ENCODE results near the gene ILRUN.
"Not testable (repeated sequence)": the region's sequence is repeated elsewhere in the genome, so short reads cannot be mapped to it uniquely, and the experiment has no call there.

Gene ILRUN

DNA sequence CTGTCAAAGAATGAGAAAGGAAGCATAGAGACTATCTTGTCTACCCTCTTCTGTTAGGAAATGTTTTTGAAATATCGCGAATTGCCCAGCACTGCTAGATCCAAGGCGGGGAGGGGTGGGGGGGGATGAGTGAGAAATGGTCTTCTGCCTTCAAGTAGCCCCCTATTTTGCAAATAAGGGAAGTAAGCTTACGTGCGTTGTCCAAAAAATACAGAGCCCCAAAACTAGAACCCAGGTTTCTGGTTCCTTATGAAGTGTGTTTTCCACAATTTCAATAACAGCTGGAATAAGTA is 923 bp upstream of the ILRUN start:
- DNase-seq (ENCODE audit: low read depth in 2 of 2): no peak

- DNase-seq (ENCODE audit: low read depth in 2 of 2): no peak
Observed at GRCh38 chr6:34696189-34696738, 303 bp downstream of the ILRUN start.

DNA sequence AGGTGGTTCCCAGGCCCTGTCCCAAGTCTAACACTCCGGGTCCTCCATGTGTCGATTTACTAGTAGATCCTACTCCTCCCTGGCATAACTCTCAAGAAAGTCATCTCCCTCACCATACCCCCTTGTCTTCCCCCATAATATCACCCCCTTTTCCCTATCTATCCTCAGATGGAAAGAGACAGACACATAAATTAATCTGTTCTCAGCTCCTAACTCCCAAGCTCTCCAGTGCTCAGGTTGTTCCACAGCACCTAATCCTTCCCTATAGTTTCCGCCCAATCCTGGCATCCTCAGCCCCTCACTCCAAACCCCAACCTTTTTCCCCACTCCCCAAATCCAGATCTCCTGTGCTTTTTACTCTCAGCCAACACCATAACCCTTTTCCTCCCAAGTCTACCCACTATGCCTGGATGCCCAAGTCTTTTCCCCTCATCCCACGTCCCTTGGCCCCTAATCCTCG is 808 bp downstream of the ILRUN start:
- no peak for DNase-seq (ENCODE audit: low read depth in 2 of 2)

DNA sequence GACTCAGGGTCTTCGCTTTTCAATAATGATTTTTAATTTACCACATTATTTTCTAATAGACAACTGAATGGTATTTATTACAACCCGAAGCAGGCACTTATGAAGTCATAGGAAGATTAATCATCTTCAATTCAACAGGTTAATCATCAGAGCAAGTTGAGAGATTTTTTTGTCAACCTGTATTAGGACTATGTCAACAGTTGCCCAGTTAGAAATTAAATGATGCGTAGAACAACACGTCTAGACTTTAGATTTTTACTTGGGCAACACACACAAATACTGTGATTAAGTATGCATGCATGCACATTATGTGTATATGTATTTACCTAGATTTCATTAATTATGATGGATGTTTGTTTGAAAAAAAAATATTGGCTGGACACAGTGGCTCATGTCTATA is 4.3 kb downstream of the ILRUN start:
- no peak for DNase-seq (ENCODE audit: low read depth in 2 of 2)

GRCh38 chr6:34689742-34690141 is 6.8 kb downstream of the ILRUN start:
- no peak for DNase-seq (ENCODE audit: low read depth in 2 of 2)

- DNase-seq (ENCODE audit: low read depth in 2 of 2): no peak
Observed at GRCh38 chr6:34688956-34689355, 7.6 kb downstream of the ILRUN start.

DNA sequence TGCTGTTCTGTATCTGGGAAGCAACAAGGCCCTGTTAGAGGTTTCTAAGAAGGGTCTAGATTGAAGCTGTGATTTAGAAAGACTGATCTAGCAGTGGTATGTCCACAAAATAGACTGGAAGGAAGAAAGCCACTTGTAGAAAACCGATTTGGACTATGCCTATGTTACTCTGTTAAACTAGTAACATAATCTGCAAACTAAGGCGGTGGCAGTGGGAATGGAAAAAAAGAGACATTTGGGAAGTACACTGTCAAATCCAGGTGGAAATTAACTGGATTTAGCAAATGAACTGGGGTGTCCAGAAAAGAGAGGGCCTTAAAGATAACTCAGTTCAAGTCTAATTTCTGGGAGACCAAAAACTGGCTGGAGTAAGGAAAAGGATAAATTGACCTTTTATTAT is 11.6 kb downstream of the ILRUN start:
- DNase-seq (ENCODE audit: low read depth in 2 of 2): no peak

- no peak for DNase-seq (ENCODE audit: low read depth in 2 of 2)
Observed at GRCh38 chr6:34684364-34684763, 12.2 kb downstream of the ILRUN start.

- no peak for DNase-seq (ENCODE audit: low read depth in 2 of 2)
Observed at GRCh38 chr6:34680802-34681515, 15.6 kb downstream of the ILRUN start.

GRCh38 chr6:34680313-34680712 is 16.3 kb downstream of the ILRUN start:
- not testable (repeated sequence) for DNase-seq (ENCODE audit: low read depth in 2 of 2)

DNA sequence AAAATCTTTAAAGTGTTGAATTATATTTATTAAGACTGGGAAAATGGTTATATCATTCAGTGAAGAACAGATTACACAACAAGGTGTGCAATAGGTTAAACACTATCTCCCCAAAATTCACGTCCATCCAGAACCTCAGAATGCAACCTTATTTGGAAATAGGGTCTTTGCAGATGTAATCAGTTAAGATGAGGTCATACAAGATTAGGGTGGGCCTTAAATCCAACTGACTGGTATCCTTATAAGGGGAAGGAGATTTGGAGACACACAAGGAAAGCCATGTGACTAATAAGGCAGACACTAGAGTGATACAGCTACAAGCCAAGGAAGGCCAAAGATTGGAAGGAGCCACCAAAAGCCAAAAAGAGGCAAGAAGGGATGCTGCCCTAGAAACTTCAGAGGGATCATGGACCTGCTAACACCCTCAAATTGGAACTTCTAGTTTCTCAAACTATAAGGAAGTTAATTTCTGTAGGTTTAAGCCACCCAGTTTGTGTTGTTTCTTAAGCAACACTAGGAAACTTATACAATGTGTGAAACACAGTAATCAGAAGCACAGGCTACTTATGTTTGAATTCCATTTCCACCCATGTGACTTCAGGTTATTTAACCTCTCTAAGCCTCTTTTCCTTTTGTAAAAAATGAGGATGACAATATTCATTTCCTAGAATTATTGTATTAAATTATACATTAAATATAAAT is 16.9 kb downstream of the ILRUN start:
- no peak for DNase-seq (ENCODE audit: low read depth in 2 of 2)

DNA sequence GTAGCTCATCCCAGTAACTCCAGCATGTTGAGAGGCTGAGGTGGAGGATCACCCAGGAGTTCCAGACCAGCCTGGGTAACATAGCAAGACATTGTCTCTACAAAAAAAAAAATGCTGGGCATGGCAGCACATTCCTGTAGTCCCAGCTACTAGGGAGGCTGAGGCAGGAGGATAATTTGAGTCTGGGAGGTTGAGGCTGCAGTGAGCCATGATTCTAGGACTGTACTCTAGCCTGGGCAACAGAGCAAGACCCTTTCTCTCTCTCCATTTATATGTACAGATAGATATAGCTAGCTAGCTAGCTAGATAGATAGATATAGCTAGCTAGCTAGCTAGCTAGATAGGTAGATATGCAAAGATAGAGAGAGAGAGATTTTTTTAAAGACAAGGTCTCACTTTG is 20.4 kb downstream of the ILRUN start:
- no peak for DNase-seq (ENCODE audit: low read depth in 2 of 2)

DNA sequence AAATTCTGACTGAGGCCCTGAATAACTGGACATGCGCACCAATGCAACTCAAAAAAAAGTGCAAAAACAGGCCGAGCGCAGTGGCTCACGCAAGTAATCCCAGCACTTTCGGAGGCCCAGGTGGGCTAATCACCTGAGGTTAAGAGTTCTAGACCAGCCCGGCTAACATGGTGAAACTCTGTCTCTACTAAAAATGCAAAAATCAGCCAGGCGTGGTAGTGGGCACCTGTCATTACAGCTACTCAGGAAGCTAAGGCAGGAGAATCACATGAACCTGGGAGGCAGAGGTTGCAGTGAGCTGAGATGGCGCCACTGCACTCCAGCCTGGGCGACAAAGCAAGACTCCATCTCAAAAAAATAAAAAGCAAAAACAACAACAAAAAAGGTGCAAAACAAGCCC is 21.6 kb downstream of the ILRUN start:
- DNase-seq (ENCODE audit: low read depth in 2 of 2): not testable (repeated sequence)

- DNase-seq (ENCODE audit: low read depth in 2 of 2): no peak
Observed at GRCh38 chr6:34674268-34674639, 22.3 kb downstream of the ILRUN start.

GRCh38 chr6:34673064-34673463 is 23.5 kb downstream of the ILRUN start:
- DNase-seq (ENCODE audit: low read depth in 2 of 2): no peak

- no peak for DNase-seq (ENCODE audit: low read depth in 2 of 2)
Observed at GRCh38 chr6:34672657-34673043, 23.9 kb downstream of the ILRUN start.

DNA sequence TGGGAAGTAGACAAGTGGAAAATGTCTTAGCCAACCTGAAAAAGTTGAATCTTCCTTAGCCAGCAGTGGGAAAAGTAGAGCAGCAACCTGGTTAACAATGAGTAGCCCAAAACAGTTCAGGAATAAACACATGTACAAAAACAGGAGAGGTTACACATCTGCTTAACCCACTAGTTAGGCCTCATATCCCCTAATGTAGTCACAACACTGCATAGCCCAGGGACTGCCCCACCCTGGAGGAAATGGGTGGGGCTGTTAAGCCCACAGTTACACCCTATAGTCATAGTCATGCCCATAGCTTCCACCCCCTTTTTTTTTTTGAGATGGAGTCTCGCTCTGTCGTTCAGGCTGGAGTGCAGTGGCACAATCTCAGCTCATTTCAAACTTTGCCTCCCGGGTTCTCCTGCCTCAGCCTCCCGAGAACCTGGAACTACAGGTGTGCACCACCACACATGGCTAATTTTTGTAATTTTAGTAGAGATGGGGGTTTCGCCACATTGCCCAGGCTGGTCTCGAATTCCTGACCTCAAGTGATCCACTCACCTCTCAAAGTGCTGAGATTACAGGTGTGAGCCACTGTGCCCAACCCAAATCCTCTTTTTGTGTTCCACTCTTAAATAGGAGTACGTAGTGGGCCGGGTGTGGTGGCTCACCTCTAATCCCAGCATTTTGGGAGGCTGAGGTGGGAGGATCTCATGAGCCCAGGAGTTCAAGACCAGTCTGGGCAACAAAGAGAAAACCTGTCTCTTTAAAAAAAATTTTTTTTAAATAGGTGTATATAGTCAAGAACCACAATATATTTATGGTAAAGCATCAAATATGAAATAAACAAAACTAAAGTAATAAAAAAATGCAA is 24.5 kb downstream of the ILRUN start:
- DNase-seq (ENCODE audit: low read depth in 2 of 2): peak; percentile 51 to 70

GRCh38 chr6:34671367-34671766 is 25.2 kb downstream of the ILRUN start:
- no peak for DNase-seq (ENCODE audit: low read depth in 2 of 2)

DNA sequence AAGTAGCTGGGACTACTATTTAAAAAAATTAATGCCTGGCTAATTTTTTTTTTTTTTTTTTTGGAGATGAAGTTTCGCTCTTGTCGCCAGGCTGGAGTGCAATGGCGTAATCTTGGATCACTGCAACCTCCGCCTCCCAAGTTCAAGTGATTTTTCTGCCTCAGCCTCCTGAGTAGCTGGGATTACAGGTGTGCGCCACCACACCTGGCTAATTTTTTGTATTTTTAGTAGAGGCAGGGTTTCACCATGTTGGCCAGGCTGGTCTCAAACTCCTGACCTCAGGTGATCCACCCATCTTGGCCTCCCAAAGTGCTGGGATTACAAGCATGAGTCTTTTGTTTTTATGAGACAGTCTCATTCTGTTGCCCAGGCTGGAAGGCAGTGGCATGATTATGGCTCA is 27.8 kb downstream of the ILRUN start:
- not testable (repeated sequence) for DNase-seq (ENCODE audit: low read depth in 2 of 2)

- DNase-seq (ENCODE audit: low read depth in 2 of 2): no peak
Observed at GRCh38 chr6:34667481-34668238, 28.9 kb downstream of the ILRUN start.

DNA sequence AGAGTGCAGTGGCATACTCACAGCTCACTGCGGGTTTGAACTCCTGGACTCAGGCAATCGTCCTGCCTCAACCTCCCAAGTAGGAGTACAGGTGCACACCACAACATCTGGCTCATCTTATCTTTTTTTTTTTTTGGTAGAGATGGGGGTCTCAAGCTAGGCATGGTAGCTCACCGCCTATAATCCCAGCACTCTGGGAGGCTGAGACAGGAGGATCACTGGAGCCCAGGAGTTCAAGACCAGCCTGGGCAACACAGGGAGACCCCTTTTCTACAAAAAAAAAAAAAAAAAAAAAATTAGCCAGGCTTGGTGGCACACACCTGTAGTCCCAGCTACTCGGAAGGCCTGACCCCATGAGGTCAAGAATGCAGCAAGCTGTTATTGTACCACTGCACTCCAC is 31.5 kb downstream of the ILRUN start:
- DNase-seq (ENCODE audit: low read depth in 2 of 2): no peak
